Measurements from ENCODE around the gene STYK1.

STYK1 gene

GRCh38 chr12:10673659-10674384 is at the start of gene STYK1:
STYK1 (minus strand) TSS chr12:10674052; CDS start chr12:10634618, 39,434 bp downstream.
- peak; percentile 4 for DNase-seq (ENCODE audit: low read depth)

DNA sequence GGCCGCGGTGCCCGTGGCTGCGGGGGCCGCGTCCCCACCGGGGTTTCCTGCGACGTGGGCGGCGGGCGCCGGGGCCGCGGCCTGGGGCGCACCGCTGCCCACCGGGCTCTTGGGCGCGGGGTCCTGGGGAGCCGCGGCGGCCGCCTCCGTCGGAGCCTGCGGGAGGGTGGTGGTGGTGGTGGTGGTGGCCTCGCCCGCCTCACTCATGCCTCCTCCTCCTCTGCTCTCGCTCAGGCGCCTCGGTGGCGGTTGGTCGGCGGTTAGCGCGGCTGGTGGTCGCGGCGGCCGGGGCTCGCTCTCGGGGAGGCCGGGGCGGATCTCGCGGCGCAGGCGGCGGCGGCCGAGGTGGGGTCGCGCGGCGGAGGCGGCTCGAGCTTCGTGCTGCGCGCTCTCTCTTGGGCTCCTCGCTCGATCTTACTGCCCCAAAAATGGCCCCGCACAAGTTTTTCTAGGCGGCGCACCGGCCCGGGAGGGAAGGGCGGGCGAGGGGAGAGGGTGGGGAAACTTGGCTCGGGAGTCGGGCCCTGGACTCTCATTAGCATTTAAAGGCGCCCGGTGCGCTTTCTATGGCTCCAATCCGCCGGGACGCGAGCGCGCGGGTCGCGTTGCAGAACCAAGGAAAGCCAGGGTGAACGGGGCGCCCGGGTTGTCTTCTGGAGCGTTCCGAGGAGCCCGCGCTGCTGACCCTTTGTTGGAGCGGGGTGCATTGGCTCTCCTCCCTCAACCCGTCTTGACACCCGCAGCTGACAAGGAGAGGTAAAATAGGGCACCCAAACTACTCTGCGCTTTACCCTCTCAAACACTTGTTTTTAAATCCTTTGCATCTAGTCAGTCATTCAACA is 49.3 kb upstream of the STYK1 start, which contains the start of gene YBX3:
YBX3 (minus strand) TSS at position 419 of the 842 bp plus-strand sequence; CDS start at position 207, 212 bp downstream.
- peak; percentile 86 for DNase-seq (ENCODE audit: low read depth)

DNA sequence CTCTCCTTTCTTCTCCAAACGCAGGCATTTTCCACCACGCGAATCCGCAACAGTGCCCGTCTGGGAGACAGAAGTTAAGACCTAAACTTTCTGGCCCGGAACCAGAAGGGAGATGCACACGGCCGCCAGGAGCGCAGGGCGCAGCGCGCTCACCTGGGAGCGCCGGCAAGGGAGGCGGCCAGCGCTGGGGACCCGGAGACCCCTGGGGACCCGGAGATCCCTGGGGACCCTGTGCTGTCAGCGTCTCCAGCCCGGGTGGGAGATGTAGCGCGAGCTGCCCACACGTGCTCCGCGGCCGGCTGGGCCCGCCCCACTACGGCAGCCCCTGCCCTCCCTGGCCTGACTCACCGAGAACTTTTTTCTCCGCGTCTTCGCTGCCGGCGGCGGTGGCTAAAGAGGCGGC is 48.7 kb upstream of the STYK1 start:
- peak; percentile 57 for DNase-seq (ENCODE audit: low read depth)

- DNase-seq (ENCODE audit: low read depth) = peak; percentile 98
Observed at GRCh38 chr12:10721651-10722501, 48.0 kb upstream of the STYK1 start.

GRCh38 chr12:10720974-10721650 is 47.3 kb upstream of the STYK1 start:
- peak; percentile 8 for DNase-seq (ENCODE audit: low read depth)

GRCh38 chr12:10719482-10719881 is 45.6 kb upstream of the STYK1 start:
- DNase-seq (ENCODE audit: low read depth) = no peak

DNA sequence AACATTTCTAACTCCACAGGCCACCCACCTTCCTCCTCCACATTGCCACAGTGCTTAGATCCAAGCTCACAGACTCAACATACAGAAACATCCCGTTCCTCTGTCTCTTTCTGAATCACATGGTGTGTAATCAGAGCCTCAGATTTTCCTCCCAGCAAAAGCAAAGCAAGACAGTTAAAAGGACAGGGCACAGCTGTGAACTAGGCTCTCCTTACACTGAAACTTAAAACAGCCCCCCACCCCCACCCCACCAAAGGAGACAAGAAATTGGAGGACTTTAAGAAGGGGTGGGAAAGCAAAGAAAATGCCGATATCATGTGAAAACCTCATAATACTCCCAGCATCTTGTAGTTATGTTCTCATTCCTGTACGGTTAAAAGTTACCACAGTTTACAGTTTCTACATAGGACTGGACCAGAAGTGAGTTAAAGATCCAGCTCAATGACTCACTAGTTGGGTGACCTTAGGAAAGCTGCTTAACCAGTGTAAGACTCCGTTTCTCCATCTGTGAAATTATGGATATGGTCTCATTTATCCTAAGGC is 44.5 kb upstream of the STYK1 start:
- DNase-seq (ENCODE audit: low read depth) = peak; percentile 82

GRCh38 chr12:10717410-10717809 is 43.6 kb upstream of the STYK1 start:
- no peak for DNase-seq (ENCODE audit: low read depth)

- peak; percentile 80 for DNase-seq (ENCODE audit: low read depth)
Observed at GRCh38 chr12:10716704-10717315, 43.0 kb upstream of the STYK1 start.

DNA sequence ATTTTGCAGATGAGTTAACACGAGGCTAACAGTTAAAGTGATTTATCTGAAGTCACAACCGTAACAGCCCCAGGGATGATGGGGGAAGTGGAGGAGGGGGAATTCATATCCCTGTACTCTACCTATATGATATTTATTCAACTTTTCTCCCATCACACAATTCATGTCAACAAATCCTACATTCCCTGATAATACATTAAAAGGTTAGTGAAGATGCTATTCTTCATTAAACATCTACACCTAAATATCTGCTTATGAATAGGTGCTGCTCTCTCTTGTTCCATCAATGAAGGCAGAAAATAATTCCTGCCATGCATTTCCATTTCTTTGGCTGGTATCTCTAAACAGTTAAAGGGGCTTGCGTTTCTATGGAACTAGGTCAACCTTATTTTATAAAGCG is 42.4 kb upstream of the STYK1 start:
- DNase-seq (ENCODE audit: low read depth) = no peak

GRCh38 chr12:10715491-10715890 is 41.6 kb upstream of the STYK1 start:
- no peak for DNase-seq (ENCODE audit: low read depth)

DNA sequence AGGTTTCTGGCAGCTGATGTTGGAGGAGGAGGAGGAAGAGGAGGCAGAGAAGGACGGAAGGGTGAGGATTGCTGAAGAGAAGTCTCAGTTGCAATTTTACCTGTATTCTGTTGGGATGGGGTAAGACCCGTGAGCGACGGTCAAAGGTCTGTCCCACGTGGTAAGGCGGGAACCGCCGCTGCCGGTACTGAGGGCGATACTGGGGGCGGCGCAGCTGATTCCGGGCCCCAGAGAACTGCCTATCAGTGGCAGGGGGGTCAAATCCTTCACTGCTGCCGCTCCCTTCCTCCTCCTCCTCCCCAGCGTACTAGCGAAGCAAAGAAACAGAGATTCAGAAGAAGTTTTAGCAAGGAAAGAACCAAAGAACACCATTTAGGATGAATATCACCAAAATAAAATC is 36.0 kb upstream of the STYK1 start:
- DNase-seq (ENCODE audit: low read depth) = no peak

- no peak for DNase-seq (ENCODE audit: low read depth)
Observed at GRCh38 chr12:10708862-10709261, 35.0 kb upstream of the STYK1 start.

- peak; percentile 83 for DNase-seq (ENCODE audit: low read depth)
Observed at GRCh38 chr12:10705655-10706054, 31.8 kb upstream of the STYK1 start.

GRCh38 chr12:10701843-10702242 is 28.0 kb upstream of the STYK1 start:
- DNase-seq (ENCODE audit: low read depth) = no peak

GRCh38 chr12:10701131-10701681 is 27.4 kb upstream of the STYK1 start:
- DNase-seq (ENCODE audit: low read depth) = peak; percentile 60

- DNase-seq (ENCODE audit: low read depth) = no peak
Observed at GRCh38 chr12:10700581-10700980, 26.7 kb upstream of the STYK1 start.

GRCh38 chr12:10697862-10698261 is 24.0 kb upstream of the STYK1 start:
- DNase-seq (ENCODE audit: low read depth) = no peak

- DNase-seq (ENCODE audit: low read depth) = no peak
Observed at GRCh38 chr12:10697156-10697555, 23.3 kb upstream of the STYK1 start.

DNA sequence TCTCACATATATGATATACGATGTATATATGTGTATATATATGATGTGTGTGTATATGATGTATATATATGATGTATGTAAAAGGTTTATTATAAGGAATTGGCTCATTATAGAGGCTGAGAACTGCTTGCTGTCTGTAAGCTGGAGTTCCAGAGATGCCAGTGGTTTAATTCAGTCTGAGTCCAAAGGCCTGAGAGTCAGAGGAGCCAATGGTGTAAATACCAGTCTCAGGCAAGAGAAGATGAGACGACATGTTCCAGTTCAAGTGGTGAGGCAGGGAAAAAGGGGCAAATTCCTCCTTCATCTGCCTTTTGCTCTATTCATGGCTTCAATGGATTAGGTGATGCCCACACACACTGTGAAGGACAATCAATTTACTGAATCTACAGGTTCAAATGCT is 17.1 kb upstream of the STYK1 start:
- no peak for DNase-seq (ENCODE audit: low read depth)

DNA sequence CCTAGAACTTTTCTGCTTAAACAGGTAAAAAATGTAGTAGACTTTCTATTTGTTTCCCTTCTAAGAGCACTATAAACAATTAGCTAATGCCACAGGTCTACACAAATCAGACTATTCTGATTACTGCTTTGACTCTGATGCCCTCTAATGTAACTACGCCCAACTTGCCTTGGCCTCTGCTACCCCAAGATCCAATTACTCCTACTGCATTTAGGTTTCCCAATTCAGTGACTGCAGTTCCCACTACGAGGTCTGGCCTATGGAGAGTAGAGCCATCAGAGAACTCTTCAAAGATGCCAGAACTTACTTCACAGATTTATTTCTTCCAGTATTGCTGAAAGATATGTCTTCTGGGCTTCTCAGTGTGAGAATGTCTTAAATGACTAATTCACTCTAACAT is 15.3 kb upstream of the STYK1 start:
- no peak for DNase-seq (ENCODE audit: low read depth)
